ENCODE results near the gene DSC2. TPM values are rescaled to one million over a fixed set of nuclear protein-coding genes. Genes with fewer than 3 reads are reported as not detected.
"Not testable (repeated sequence)": the region's sequence is repeated elsewhere in the genome, so short reads cannot be mapped to it uniquely, and the experiment has no call there.

The DSC2 gene
- not detected for total RNA-seq

GRCh38 chr18:31102025-31102684, at the start of gene DSC2:
Gene DSC2, minus strand, starts transcription at chr18:31102421. Its CDS starts 450 bp downstream, at chr18:31101971.
- H3K27me3 Mint-ChIP-seq: peaks cover 38% of the 10 kb centered on the region
- CTCF ChIA-PET: no interaction called here
- H3K36me3 Mint-ChIP-seq (ENCODE audit: low read depth): no peaks in the 10 kb centered on the region
- H3K9me3 Mint-ChIP-seq: no peaks in the 10 kb centered on the region
- no peak within 1 kb of the TSS for H3K27ac Mint-ChIP-seq
- POLR2A ChIA-PET: no interaction called here
- no peak for DNase-seq
- H3K4me3 Mint-ChIP-seq: no peak within 1 kb of the TSS
- H3K4me1 Mint-ChIP-seq: no peaks in the 10 kb centered on the region

GRCh38 chr18:31149351-31149750, 47.1 kb upstream of the DSC2 start:
- no peak for DNase-seq
- CTCF ChIA-PET: no interaction called here
- H3K27ac Mint-ChIP-seq: no peak overlapping the region
- no peak overlapping the region for H3K4me3 Mint-ChIP-seq
- no peaks in the 10 kb centered on the region for H3K4me1 Mint-ChIP-seq
- POLR2A ChIA-PET: no interaction called here
- H3K36me3 Mint-ChIP-seq (ENCODE audit: low read depth): no peaks in the 10 kb centered on the region
- no peaks in the 10 kb centered on the region for H3K27me3 Mint-ChIP-seq
- peaks cover 6% of the 10 kb centered on the region for H3K9me3 Mint-ChIP-seq

- POLR2A ChIA-PET: no interaction called here
These were observed 46.4 kb upstream of the DSC2 start for GRCh38 chr18:31148600-31148999.

GRCh38 chr18:31146809-31147208, 44.6 kb upstream of the DSC2 start:
- Mint-ChIP-seq H3K4me1 (no peaks in the 10 kb centered on the region), H3K27me3 (no peaks in the 10 kb centered on the region)

More at GRCh38 chr18:31148600-31148999, 46.4 kb upstream of the DSC2 start:
- Mint-ChIP-seq H3K9me3 (peaks cover 6% of the 10 kb centered on the region), H3K27ac (no peak overlapping the region), H3K4me3 (no peak overlapping the region), H3K36me3 (ENCODE audit: low read depth) (no peaks in the 10 kb centered on the region), H3K27me3 (no peaks in the 10 kb centered on the region), H3K4me1 (no peaks in the 10 kb centered on the region)
- DNase-seq: no peak
- CTCF ChIA-PET: no interaction called here

GRCh38 chr18:31143025-31143424, 40.8 kb upstream of the DSC2 start:
- peaks cover 6% of the 10 kb centered on the region for H3K9me3 Mint-ChIP-seq
- CTCF ChIA-PET: no interaction called here
- no peaks in the 10 kb centered on the region for H3K4me1 Mint-ChIP-seq
- H3K27me3 Mint-ChIP-seq: no peaks in the 10 kb centered on the region
- no peak for DNase-seq
- POLR2A ChIA-PET: no interaction called here
- no peak overlapping the region for H3K4me3 Mint-ChIP-seq
- H3K27ac Mint-ChIP-seq: no peak overlapping the region
- no peaks in the 10 kb centered on the region for H3K36me3 Mint-ChIP-seq (ENCODE audit: low read depth)

More at GRCh38 chr18:31146809-31147208, 44.6 kb upstream of the DSC2 start:
- POLR2A ChIA-PET: no interaction called here
- DNase-seq: no peak
- Mint-ChIP-seq H3K9me3 (peaks cover 6% of the 10 kb centered on the region), H3K4me3 (no peak overlapping the region), H3K36me3 (ENCODE audit: low read depth) (no peaks in the 10 kb centered on the region), H3K27ac (no peak overlapping the region)
- CTCF ChIA-PET: no interaction called here

GRCh38 chr18:31138709-31139108, 36.5 kb upstream of the DSC2 start:
- ChIA-PET POLR2A (interaction anchor here (0.7 kb wide), 1 partner anchor 364 kb away, joined by 4 read pairs; no protein-coding TSS in a partner anchor), CTCF (no interaction called here)
- no peak for DNase-seq
- no peaks in the 10 kb centered on the region for H3K36me3 Mint-ChIP-seq (ENCODE audit: low read depth)
- no peaks in the 10 kb centered on the region for H3K9me3 Mint-ChIP-seq
- no peak overlapping the region for H3K27ac Mint-ChIP-seq
- no peaks in the 10 kb centered on the region for H3K4me1 Mint-ChIP-seq
- no peaks in the 10 kb centered on the region for H3K27me3 Mint-ChIP-seq
- no peak overlapping the region for H3K4me3 Mint-ChIP-seq

GRCh38 chr18:31134988-31135529, 32.8 kb upstream of the DSC2 start:
- no peak overlapping the region for H3K4me3 Mint-ChIP-seq
- POLR2A ChIA-PET: no interaction called here

GRCh38 chr18:31129398-31130115, 27.3 kb upstream of the DSC2 start:
- no peaks in the 10 kb centered on the region for H3K27me3 Mint-ChIP-seq
- no peak for DNase-seq
- no peaks in the 10 kb centered on the region for H3K4me1 Mint-ChIP-seq
- H3K9me3 Mint-ChIP-seq: no peaks in the 10 kb centered on the region
- no peaks in the 10 kb centered on the region for H3K36me3 Mint-ChIP-seq (ENCODE audit: low read depth)
- CTCF ChIA-PET: no interaction called here
- H3K27ac Mint-ChIP-seq: no peak overlapping the region
- POLR2A ChIA-PET: no interaction called here
- no peak overlapping the region for H3K4me3 Mint-ChIP-seq

More at GRCh38 chr18:31134988-31135529, 32.8 kb upstream of the DSC2 start:
- Mint-ChIP-seq H3K36me3 (ENCODE audit: low read depth) (no peaks in the 10 kb centered on the region), H3K27ac (no peak overlapping the region), H3K4me1 (no peaks in the 10 kb centered on the region), H3K9me3 (no peaks in the 10 kb centered on the region), H3K27me3 (no peaks in the 10 kb centered on the region)
- CTCF ChIA-PET: no interaction called here
- DNase-seq: no peak

GRCh38 chr18:31125878-31126277, 23.7 kb upstream of the DSC2 start:
- H3K4me1 Mint-ChIP-seq: peaks cover under 1% of the 10 kb centered on the region
- H3K36me3 Mint-ChIP-seq (ENCODE audit: low read depth): no peaks in the 10 kb centered on the region
- no peak overlapping the region for H3K27ac Mint-ChIP-seq
- POLR2A ChIA-PET: no interaction called here
- DNase-seq: no peak
- no peaks in the 10 kb centered on the region for H3K9me3 Mint-ChIP-seq
- H3K4me3 Mint-ChIP-seq: no peak overlapping the region
- no peaks in the 10 kb centered on the region for H3K27me3 Mint-ChIP-seq
- CTCF ChIA-PET: no interaction called here

GRCh38 chr18:31123125-31123524, 20.9 kb upstream of the DSC2 start:
- H3K27me3 Mint-ChIP-seq; H3K4me3 Mint-ChIP-seq; CTCF ChIA-PET; H3K27ac Mint-ChIP-seq; H3K36me3 Mint-ChIP-seq (ENCODE audit: low read depth); H3K9me3 Mint-ChIP-seq; DNase-seq; POLR2A ChIA-PET; H3K4me1 Mint-ChIP-seq: not testable (repeated sequence)

GRCh38 chr18:31120594-31120993, 18.4 kb upstream of the DSC2 start:
- POLR2A ChIA-PET: no interaction called here
- Mint-ChIP-seq H3K4me3 (no peak overlapping the region), H3K27ac (no peak overlapping the region), H3K9me3 (no peaks in the 10 kb centered on the region), H3K4me1 (peaks cover 5% of the 10 kb centered on the region), H3K27me3 (no peaks in the 10 kb centered on the region), H3K36me3 (ENCODE audit: low read depth) (no peaks in the 10 kb centered on the region)
- DNase-seq: no peak
- CTCF ChIA-PET: no interaction called here

GRCh38 chr18:31116853-31117595, 14.8 kb upstream of the DSC2 start:
- Mint-ChIP-seq H3K36me3 (ENCODE audit: low read depth) (no peaks in the 10 kb centered on the region), H3K4me1 (peaks cover 5% of the 10 kb centered on the region), H3K27ac (no peak overlapping the region), H3K27me3 (no peaks in the 10 kb centered on the region), H3K9me3 (no peaks in the 10 kb centered on the region), H3K4me3 (no peak overlapping the region)
- ChIA-PET CTCF (no interaction called here), POLR2A (no interaction called here)
- no peak for DNase-seq

GRCh38 chr18:31112804-31113203, 10.6 kb upstream of the DSC2 start:
- POLR2A ChIA-PET: no interaction called here

More at GRCh38 chr18:31112804-31113203, 10.6 kb upstream of the DSC2 start:
- Mint-ChIP-seq H3K4me3 (no peak overlapping the region), H3K36me3 (ENCODE audit: low read depth) (no peaks in the 10 kb centered on the region), H3K27me3 (no peaks in the 10 kb centered on the region), H3K9me3 (no peaks in the 10 kb centered on the region), H3K27ac (no peak overlapping the region), H3K4me1 (no peaks in the 10 kb centered on the region)
- CTCF ChIA-PET: no interaction called here
- no peak for DNase-seq
